H9 (cell line): ENCODE measurements around the gene DLEC1. TPM values are rescaled to one million over a fixed set of nuclear protein-coding genes. Genes with fewer than 3 reads are reported as not detected.

ENCODE experiments used
- DNase-seq: peaks from one replicate; pipeline ENCODE4 v3.0.0-alpha.2; 2017
- H2AFZ ChIP-seq: one replicate; pipeline ENCODE4 v1.6.1; 2013; ENCODE audit warnings: mild to moderate bottlenecking, low read length, control low read depth, moderate library complexity
- H2AK5ac ChIP-seq: 2 replicates; pipeline ENCODE4 v1.6.1; 2013; ENCODE audit warnings: low read length, control low read depth, mixed read lengths; ENCODE audit not compliant: insufficient read length
- H2BK120ac ChIP-seq: one replicate; pipeline ENCODE4 v1.6.1; 2013; ENCODE audit warnings: low read depth, mild to moderate bottlenecking, low read length, control low read depth, inconsistent platforms; ENCODE audit not compliant: poor library complexity, severe bottlenecking
- H2BK12ac ChIP-seq: 2 replicates; pipeline ENCODE4 v1.6.1; 2013; ENCODE audit warnings: low read length, control low read depth, mixed read lengths, low read depth; ENCODE audit not compliant: insufficient read length
- H2BK15ac ChIP-seq: 2 replicates; pipeline ENCODE4 v1.6.1; 2013; ENCODE audit warnings: low read depth, low read length, control low read depth
- H2BK20ac ChIP-seq: one replicate; pipeline ENCODE4 v1.6.1; 2013; ENCODE audit warnings: low read depth, mild to moderate bottlenecking, low read length, control low read depth, inconsistent platforms; ENCODE audit not compliant: poor library complexity, severe bottlenecking
- H2BK5ac ChIP-seq: 2 replicates; pipeline ENCODE4 v1.6.1; 2013; ENCODE audit warnings: low read length, control low read depth, mixed read lengths; ENCODE audit not compliant: insufficient read length
- H3K14ac ChIP-seq: 2 replicates; pipeline ENCODE4 v1.6.1; 2013; ENCODE audit warnings: low read length, control low read depth; ENCODE audit not compliant: insufficient read depth
- H3K18ac ChIP-seq: 2 replicates; pipeline ENCODE4 v1.6.1; 2013; ENCODE audit warnings: low read depth, mild to moderate bottlenecking, mixed read lengths, low read length, control low read depth; ENCODE audit not compliant: insufficient read length
- H3K23ac ChIP-seq: 2 replicates; pipeline ENCODE4 v1.6.1; 2013; ENCODE audit warnings: low read length, control low read depth, mixed read lengths, low read depth; ENCODE audit not compliant: insufficient read length
- H3K23me2 ChIP-seq: 2 replicates; pipeline ENCODE4 v1.6.1; 2013; ENCODE audit warnings: low read depth, mild to moderate bottlenecking, mixed read lengths, low read length, control low read depth; ENCODE audit not compliant: insufficient read length, poor library complexity, severe bottlenecking
- H3K27ac ChIP-seq: 2 replicates; pipeline ENCODE4 v1.5.1; 2013; ENCODE audit warnings: low read length, control low read depth, mixed read lengths, low read depth; ENCODE audit not compliant: insufficient read length
- H3K27me3 ChIP-seq: 2 replicates; pipeline ENCODE4 v1.6.1; 2013; ENCODE audit warnings: low read length, control low read depth, inconsistent platforms; ENCODE audit not compliant: insufficient read depth
- H3K4ac ChIP-seq: 2 replicates; pipeline ENCODE4 v1.6.1; 2013; ENCODE audit warnings: low read depth, mild to moderate bottlenecking, control low read depth, inconsistent platforms, low read length, moderate library complexity
- H3K4me1 ChIP-seq: 2 replicates; pipeline ENCODE4 v1.6.1; 2013; ENCODE audit warnings: low read length, control low read depth, inconsistent platforms; ENCODE audit not compliant: insufficient read depth
- H3K4me2 ChIP-seq: 2 replicates; pipeline ENCODE4 v1.6.1; 2013; ENCODE audit warnings: low read length, control low read depth, mixed read lengths; ENCODE audit not compliant: insufficient read length, insufficient read depth
- H3K56ac ChIP-seq: 2 replicates; pipeline ENCODE4 v1.6.1; 2013; ENCODE audit warnings: low read depth, mild to moderate bottlenecking, mixed read lengths, low read length, control low read depth; ENCODE audit not compliant: insufficient read length
- H3K79me1 ChIP-seq: 2 replicates; pipeline ENCODE4 v1.6.1; 2013; ENCODE audit warnings: low read depth, mild to moderate bottlenecking, moderate library complexity, low read length, control low read depth, inconsistent platforms; ENCODE audit not compliant: insufficient read depth, poor library complexity, severe bottlenecking
- H3K79me2 ChIP-seq: 2 replicates; pipeline ENCODE4 v1.6.1; 2013; ENCODE audit warnings: low read length, control low read depth, inconsistent platforms; ENCODE audit not compliant: insufficient read depth
- H3K9ac ChIP-seq: 2 replicates; pipeline ENCODE4 v1.6.1; 2013; ENCODE audit warnings: low read length, control low read depth, mixed read lengths; ENCODE audit not compliant: insufficient read length; ENCODE audit errors: extremely low read depth
- H3K9me3 ChIP-seq: one replicate; pipeline ENCODE4 v1.6.1; 2013; ENCODE audit warnings: low read depth, low read length, inconsistent platforms; ENCODE audit not compliant: control insufficient read depth
- H3T11ph ChIP-seq: one replicate; pipeline ENCODE4 v1.6.1; 2013; ENCODE audit warnings: mild to moderate bottlenecking, low read length, control low read depth, inconsistent platforms
- H4K20me1 ChIP-seq: one replicate; pipeline ENCODE4 v1.6.1; 2013; ENCODE audit not compliant: control insufficient read depth, insufficient read length, insufficient read depth
- H4K5ac ChIP-seq: 2 replicates; pipeline ENCODE4 v1.6.1; 2013; ENCODE audit warnings: low read depth, mild to moderate bottlenecking, mixed read lengths, low read length, control low read depth; ENCODE audit not compliant: insufficient read length
- H4K8ac ChIP-seq: replicated peaks from 2 replicates; pipeline ENCODE4 v1.6.1; 2013; ENCODE audit warnings: low read length, control low read depth, mixed read lengths, low read depth; ENCODE audit not compliant: insufficient read length
- H4K91ac ChIP-seq: 2 replicates; pipeline ENCODE4 v1.6.1; 2013; ENCODE audit warnings: low read depth, mild to moderate bottlenecking, moderate library complexity, mixed read lengths, low read length, control low read depth; ENCODE audit not compliant: insufficient read length
- H3K27ac Mint-ChIP-seq, 3 experiments: 2 replicates in 2 of 3; 3 replicates in 1 of 3; pipeline ENCODE4 v1.8.0; 2020 to 2021; ENCODE audit warnings: mixed read lengths in 3 of 3, mild to moderate bottlenecking in 1 of 3, moderate library complexity in 1 of 3
- H3K27me3 Mint-ChIP-seq: 2 replicates; pipeline ENCODE4 v1.8.0; 2021; ENCODE audit warnings: low read depth, mild to moderate bottlenecking, moderate library complexity, mixed read lengths
- H3K36me3 Mint-ChIP-seq, 3 experiments: 2 replicates in 2 of 3; 3 replicates in 1 of 3; pipeline ENCODE4 v1.8.0; 2020 to 2021; ENCODE audit warnings: low read depth in 3 of 3, mixed read lengths in 3 of 3; ENCODE audit not compliant: insufficient read depth in 1 of 3
- H3K4me1 Mint-ChIP-seq, 2 experiments: 2 replicates each; pipeline ENCODE4 v1.8.0; 2020; ENCODE audit warnings: mixed read lengths in 2 of 2
- H3K4me3 Mint-ChIP-seq, 2 experiments: 2 replicates in 1 of 2; 3 replicates in 1 of 2; pipeline ENCODE4 v1.8.0; 2020 to 2021; ENCODE audit warnings: mild to moderate bottlenecking in 2 of 2, mixed read lengths in 2 of 2, moderate library complexity in 1 of 2
- H3K9me3 Mint-ChIP-seq, 2 experiments: 2 replicates in 1 of 2; 3 replicates in 1 of 2; pipeline ENCODE4 v1.8.0; 2020; ENCODE audit warnings: mild to moderate bottlenecking in 2 of 2, mixed read lengths in 2 of 2, moderate library complexity in 1 of 2
- WGBS: extraction: QIAGEN DNeasy Blood & Tissue Kit; methylation state at CpG from one replicate; pipeline ENCODE4 v1.1.7; 2013; ENCODE audit warnings: missing lambda C conversion rate, low lambda C conversion rate, mixed read lengths; ENCODE audit not compliant: insufficient read length; ENCODE audit errors: extremely low coverage; 5-methylcytosine and 5-hydroxymethylcytosine counted together
- total RNA-seq: library from RNA; stranded (reverse); gene quantifications from 2 replicates; pipeline ENCODE4 v1.2.1, GENCODE V29; 2021
- TF ChIP-seq, protein P1 (sequence below): fragments of 200-600 bp; sonication (generic); conservative IDR thresholded peaks from 3 replicates; pipeline ENCODE4 v1.8.0; 2021; ENCODE audit warnings: antibody characterized with exemption, mild to moderate bottlenecking

The DLEC1 gene
- total RNA-seq, 1 experiment from 2014 or later, result 2.1 TPM

- peaks cover 18% of the 10 kb centered on the region for H3K23me2 ChIP-seq
- no peak for DNase-seq
- Mint-ChIP-seq H3K27ac (peak overlapping the region in 1 of 3 experiments; percentile 55; a peak in 1 of 7 replicates), H3K4me1 (peaks cover 24 to 27% of the 10 kb centered on the region in 2 experiments), H3K36me3 (peaks cover 16 to 29% (median 17%) of the 10 kb centered on the region in 3 experiments), H3K27me3 (peaks cover 2% of the 10 kb centered on the region), H3K4me3 (no peak overlapping the region; a peak in 1 of 5 replicates), H3K9me3 (peaks cover 2 to 3% of the 10 kb centered on the region in 2 experiments)
- H2BK12ac ChIP-seq, result no peak overlapping the region
- H3K4me1 ChIP-seq, result peaks cover 8% of the 10 kb centered on the region; the same call in 1 of the 2 replicates
- no peak overlapping the region for H3T11ph ChIP-seq
- no peaks in the 10 kb centered on the region for H3K9me3 ChIP-seq
- H2BK15ac ChIP-seq, result no peak overlapping the region
- no peak overlapping the region for H3K4ac ChIP-seq
- WGBS, result no CpG with 5 or more reads among the region's 7 CpGs
- H4K5ac ChIP-seq, result no peak overlapping the region
- H4K20me1 ChIP-seq, result no peaks in the 10 kb centered on the region
- H3K56ac ChIP-seq, result no peak overlapping the region
- no peak overlapping the region for H3K4me2 ChIP-seq
- no peaks in the 10 kb centered on the region for H3K79me2 ChIP-seq
- H4K8ac ChIP-seq, result no peak overlapping the region
- H3K18ac ChIP-seq, result no peak overlapping the region
- no peak overlapping the region for H3K27ac ChIP-seq
- H4K91ac ChIP-seq, result no peak overlapping the region
- no peak overlapping the region for H2AFZ ChIP-seq
- H2AK5ac ChIP-seq, result no peak overlapping the region
- no peak overlapping the region for H3K14ac ChIP-seq
- no peak overlapping the region for H3K23ac ChIP-seq
- H2BK120ac ChIP-seq, result no peak overlapping the region
- H2BK5ac ChIP-seq, result no peak overlapping the region
- TF ChIP-seq, protein P1, sequence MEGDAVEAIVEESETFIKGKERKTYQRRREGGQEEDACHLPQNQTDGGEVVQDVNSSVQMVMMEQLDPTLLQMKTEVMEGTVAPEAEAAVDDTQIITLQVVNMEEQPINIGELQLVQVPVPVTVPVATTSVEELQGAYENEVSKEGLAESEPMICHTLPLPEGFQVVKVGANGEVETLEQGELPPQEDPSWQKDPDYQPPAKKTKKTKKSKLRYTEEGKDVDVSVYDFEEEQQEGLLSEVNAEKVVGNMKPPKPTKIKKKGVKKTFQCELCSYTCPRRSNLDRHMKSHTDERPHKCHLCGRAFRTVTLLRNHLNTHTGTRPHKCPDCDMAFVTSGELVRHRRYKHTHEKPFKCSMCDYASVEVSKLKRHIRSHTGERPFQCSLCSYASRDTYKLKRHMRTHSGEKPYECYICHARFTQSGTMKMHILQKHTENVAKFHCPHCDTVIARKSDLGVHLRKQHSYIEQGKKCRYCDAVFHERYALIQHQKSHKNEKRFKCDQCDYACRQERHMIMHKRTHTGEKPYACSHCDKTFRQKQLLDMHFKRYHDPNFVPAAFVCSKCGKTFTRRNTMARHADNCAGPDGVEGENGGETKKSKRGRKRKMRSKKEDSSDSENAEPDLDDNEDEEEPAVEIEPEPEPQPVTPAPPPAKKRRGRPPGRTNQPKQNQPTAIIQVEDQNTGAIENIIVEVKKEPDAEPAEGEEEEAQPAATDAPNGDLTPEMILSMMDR, result no peak
- H3K9ac ChIP-seq, result no peak overlapping the region
- H3K79me1 ChIP-seq, result no peaks in the 10 kb centered on the region
- H3K27me3 ChIP-seq, result no peaks in the 10 kb centered on the region
- H2BK20ac ChIP-seq, result no peak overlapping the region
These were observed 102.4 kb downstream of the DLEC1 start for GRCh38 chr3:38141173-38141951.
